GM18499 (cell line): ENCODE data around the gene SLU7.
A peak's percentile ranks its signal among the peaks of the same experiment; 100 is the strongest.

ENCODE experiments used
- ATAC-seq: cut with Tn5 transposase; IDR thresholded peaks from one replicate; pipeline ENCODE4 v1.9.1; 2021; ENCODE audit warnings: moderate number of reproducible peaks; ENCODE audit not compliant: insufficient read depth, unreplicated experiment

The SLU7 gene

DNA sequence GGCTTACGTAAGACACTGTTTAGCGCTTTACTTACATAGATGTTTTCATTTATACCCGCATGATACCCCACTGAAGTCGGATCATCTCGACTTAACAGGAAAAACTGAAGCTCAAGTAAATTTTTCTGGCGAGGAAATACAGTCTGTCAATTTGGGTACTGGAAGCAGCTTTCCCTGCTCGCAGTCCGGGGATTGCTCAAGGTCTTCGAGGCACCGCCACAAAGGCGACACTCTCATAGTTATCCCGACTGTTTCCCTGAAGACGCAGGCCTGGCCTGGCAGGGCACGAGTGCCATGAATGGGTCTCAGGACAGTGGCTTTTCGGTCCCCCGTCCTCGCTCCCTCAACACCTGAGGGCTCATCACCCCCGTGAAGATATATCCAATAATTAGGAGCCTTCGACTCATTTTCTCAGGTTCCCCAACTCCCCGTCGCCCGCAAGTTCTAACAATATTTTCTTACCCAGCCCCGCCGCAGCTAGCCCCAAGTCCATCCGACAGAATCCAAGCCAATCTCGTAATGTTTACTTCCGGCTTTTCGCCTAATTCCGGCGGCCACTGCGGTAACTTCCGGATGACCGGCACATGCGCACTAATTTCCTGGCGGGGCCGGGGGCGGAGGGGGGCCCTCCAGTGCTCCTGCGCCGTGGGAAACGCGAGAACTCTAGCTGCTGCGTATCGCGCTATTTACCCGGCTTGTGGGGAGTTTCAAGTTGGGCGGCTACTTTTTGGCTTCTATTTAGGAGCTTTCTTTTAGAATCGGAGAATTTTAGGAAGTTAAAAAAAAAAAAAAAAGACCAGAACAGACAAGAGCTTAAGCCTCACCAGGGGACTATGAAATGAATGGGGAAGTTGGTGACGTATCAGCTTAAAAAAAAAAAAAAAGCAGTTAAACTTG lies at the start of gene SLU7:
Gene SLU7 (minus strand): TSS at position 521 of the 897 bp plus-strand sequence. CDS start 3,787 bp downstream, outside the sequence.
- ATAC-seq, result peak; percentile 51

DNA sequence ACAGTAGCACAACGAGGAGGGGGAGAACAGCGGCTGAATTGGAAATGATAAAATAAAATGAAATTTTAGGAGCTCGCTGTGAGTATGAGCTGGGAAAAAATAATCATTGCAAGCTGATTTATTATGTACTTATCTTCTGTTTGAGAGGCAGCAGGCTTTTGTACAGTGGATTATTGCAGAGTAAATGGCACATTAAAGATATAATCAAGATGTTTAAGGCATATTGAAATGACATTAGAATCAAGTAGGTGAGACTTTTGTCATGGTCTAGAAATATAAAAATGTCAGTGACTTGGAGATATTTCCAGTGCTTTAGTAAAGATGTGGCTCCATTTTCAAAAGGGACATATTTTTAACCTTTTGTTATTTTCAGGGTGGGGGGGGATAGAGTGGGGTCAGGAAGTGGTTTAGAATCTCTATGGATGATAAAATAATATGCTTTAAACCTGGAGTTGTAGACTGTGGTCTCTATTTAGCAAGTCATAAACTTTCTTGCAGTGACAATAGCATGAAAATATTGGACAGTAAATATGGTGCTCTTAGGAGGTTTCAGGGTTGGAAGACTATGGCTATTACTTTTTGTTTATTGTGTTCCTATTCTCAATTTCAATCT lies 49.6 kb upstream of the SLU7 start:
- no peak for ATAC-seq

DNA sequence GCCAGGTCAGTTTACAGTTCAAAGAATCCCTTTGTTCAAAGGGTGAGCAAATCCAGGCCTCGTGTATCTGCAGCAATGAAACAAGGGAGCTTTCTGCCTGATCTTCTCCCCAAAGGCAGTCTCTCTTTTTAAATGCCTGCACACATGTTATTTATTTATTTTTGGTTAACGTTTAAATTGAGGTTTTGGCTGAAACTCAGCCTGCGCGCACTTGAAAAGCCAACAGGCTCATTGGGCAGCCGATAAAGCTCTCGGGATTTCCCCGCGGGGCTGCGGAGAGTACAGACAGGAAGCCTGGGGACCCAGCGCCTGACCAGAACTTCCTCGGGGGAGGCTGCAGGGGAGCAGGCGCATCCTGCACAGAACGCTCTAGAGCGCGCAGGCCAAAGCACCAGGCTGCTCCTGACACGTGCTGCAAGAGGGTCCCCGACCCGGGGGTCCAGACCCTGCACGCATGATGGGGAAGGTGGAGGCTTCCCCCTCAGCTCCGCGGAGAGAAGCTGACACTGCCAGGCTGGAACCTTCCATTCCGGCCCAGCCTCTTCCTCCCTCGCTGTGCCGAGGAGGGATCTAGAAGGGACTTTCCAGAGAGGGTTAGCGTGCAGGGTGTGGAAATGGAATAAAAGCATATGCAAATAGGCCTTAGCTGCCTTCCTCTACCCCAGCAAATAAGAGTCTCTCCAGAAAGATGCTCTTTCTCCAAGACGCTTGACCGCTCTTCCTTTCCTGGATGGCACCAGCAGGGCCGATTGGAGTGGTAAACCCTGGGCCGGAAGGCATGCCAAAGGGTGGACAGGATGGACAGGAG lies 48.9 kb upstream of the SLU7 start:
- ATAC-seq, result peak; percentile 87

DNA sequence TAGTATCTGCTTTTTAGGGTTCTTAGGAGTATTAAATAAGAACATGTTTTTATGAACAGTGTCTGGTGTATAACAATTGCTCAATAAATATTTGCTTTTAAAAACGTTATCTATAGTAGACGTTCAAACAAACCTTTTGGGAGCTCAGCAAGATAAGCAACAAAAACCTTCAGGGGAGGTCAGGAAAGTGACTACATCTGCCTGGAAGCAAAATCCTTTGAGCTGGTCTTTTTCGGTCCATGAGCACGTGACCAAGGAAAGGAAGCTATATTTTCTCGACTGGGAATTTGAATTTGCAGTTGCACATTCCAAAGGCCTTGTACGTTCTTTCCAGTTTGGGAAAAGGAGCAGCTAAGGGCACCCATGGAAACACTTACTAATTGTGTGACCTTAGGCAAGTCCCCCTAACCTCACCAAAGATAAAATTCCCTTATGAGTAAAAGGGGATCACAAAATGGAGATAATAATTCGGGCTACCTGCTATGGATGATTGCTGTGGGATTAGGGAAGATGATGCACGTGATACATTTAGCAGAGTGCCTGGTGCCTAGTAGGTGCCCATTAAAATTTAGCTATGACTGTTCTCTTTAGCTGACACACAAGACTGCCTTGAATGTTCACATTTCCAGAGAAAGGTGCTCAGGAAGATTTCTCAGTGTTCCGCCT lies 48.1 kb upstream of the SLU7 start:
- no peak for ATAC-seq

DNA sequence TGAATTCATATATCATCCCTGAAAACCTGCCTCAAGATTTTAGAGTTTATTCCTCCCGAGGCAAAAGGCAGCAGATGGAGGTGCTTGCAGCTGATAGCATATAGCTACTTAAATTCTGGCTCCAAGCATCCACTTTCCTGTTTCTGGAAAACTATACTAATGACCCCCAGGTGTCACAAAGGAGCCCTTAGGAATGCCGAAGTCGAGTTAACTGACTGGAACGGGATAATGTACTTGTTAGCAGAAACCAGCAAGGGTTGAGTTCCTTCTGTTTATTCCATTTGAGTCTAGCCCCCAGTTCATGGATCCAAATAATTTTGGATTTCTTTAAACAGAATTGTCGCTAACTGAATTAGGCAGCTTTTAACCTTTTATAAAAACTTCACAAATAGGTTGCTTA lies 47.2 kb upstream of the SLU7 start:
- ATAC-seq, result no peak

DNA sequence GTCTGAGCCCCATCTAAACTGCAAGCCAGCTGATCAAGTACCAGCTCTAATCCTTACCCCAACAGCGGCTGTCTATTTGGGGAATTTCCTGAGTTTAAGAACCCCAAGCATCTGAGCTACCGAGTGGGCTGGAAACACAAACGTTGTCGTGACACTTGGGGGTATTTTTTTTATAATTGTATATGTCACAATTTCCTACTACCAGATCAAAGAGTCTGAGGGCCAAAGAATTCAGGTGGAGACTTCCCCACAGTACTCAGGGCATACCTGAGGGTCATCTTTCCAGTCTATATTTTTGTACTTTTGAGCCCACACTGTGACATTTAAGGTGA lies 45.6 kb upstream of the SLU7 start:
- no peak for ATAC-seq

DNA sequence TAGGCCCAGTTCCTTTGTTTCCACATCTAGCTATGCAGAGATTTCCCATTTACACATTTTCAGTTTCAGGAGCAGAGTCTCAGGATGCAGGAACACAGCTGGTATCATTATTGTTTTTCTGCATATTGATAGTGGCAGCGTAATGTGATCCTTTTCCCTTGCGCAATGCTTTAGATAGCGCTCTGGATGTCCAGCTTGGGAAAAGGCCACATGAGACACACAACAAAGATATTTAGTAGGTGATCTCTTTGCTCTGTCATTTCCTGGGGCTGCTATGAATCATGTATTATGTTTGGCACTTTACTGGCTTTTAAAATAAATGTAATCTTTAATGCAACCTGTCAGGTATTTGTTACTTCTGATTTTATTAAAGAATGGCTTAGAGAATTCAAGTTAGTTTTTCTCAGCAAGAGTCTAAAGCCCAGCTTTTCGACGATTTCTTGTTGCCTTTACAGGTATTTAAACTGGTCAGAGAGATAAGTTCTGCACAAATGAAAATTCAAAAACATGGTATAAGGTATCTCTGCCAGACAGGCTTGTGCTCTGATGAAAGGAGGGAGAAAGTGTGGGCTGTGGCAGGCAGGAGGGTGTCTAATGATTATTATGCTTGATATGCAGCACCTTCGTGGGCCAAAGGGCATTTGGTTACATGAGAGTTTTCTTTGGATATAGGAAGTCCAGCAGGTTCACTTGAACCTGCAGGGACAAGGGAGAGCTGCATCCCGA lies 45.0 kb upstream of the SLU7 start:
- ATAC-seq, result no peak

DNA sequence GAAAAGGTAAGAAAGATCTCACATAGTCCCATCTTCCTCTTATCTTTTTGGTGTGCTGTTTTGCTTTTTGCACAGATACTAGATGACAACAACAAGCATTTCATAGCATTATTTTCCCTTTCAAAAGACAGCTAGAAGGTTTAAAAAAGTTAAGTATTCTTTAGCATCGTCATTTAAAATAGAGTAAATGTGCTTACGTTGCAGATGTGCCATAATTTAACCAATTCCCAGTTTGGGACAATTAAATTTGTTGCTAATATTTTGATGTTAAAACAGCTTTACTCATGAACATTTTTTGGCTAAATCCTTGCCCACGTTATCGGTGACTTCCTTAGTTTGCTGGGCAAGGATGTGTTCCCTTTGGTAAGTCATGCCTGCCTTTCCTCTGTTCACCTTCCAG lies 44.3 kb upstream of the SLU7 start:
- no peak for ATAC-seq

DNA sequence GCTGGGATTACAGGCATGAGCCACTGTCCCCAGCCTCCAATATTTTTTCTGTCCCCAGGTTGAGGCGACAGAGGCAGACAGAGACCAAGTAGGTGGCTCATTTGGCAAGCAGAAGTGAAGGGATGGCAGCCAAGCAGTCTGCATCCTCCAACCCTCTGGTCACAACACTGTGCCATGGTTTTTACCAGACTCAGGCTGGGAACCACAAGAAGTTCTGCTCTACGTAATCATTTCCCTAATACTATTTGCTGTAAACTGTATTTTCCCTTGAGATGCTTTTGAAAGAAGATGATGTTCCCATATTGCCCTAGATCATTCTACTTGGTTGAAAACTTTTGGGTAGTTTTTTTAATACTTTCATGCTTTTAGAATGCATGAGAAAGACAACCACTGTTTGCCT lies 43.3 kb upstream of the SLU7 start:
- no peak for ATAC-seq

DNA sequence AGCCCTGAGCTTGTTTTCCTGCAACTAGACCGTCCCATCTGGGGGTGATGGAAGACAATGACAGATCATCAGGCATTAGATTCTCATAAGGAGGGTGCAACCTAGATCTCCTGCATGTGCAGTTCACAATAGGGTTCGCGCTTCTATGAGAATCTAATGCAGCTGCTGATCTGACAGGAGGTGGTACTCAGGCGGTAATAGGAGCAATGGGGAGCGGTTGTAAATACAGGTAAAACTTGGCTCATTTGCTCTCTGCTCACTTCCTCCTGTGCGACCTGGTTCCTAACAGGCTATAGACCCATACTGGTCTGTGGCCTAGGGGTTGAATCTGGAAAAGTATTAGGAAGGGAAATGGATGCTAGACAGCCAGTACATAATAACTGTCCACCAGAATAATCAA lies 42.5 kb upstream of the SLU7 start:
- no peak for ATAC-seq

DNA sequence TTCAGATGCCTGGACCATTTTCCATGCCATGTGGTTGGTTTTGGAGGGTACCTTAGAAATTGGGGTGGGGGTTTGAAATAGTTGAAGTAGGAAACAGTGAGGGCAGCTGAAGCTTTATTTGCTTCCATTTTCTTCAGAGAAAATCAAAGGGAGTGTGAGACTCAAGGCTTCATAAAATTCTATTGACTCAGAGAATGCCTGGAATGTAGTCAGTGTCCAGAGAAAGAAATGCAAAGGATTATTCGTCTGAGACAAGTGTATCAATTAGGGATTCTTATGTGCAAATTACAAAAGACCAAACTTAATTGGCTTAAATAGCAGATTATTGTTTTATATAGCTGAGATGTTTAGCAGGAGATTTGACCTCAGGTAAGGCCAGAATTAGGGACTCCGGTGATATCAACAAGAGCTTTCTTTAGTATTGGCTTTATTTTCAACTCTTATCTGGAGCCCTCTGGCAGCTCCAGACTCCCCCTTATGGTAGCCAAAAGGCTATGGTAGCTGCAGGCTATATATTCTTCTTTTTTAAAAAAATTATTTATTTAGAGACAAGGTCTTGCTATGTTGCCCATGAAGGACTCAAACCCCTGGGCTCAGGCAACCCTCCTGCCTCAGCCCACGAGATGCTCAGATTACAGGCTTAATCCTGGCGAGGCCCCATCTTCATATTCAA lies 41.6 kb upstream of the SLU7 start:
- ATAC-seq, result no peak

DNA sequence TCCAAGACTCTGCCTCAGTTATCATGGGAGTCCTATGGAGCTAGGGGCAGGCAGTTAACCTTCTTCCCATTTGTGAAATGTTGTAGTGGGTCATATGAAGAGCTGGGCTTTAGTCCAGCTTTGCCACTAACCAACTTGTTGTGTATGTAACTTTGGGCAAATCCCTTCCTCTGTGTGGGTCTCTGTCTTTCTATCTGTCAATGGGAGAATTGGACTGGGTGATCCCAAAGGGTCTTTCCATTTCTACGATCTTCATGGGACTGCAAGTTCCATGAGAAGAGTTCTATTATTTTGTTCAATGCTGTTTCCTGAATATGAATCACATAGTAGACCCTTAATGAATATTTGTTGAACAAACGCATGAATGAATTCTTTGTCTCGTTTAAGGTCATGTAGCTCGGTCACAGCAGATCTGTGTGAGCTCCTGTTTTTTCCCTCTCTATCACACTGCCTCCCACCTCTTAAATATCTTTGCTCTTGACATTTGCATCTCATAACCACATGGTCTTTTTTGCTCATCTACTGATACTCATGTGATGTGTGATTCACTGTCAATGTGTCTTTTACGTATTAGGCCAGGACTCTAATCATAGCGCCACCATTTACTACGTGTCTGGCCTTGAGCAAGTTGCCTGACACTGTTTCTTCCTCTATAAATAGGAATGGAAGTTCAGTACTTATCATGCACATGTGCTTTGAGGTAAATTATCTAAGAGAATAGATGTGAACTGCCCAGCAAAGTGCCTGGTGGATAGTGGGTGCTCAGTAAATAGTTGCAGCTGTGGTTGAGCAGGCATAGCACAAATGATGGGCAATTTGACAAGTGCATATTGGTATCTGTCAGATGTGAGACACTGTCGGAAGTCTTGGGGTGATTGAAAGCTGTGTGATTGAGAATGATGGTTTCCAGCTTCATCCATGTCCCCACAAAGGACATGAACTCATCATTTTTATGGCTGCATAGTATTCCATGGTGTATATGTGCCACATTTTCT lies 40.2 kb upstream of the SLU7 start:
- ATAC-seq, result peak; percentile 89

DNA sequence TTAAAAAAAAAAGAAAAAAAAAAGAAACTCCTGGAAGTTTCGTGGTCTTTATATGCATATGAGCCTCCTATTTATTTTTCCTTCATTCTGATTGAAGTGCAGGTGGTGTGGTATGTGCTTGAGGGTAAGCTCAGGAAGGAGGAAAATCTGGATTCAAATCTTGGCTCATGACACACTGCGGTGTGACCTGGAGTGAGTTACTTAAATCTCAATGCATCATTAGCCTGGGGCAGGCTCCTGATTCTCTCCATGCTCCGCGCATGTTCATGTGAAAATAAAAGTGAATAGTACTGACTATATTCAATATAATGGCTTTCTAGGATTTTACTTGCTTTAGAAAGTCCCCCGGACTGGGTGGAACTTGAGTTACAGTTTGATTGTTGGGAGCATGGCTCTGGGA lies 38.4 kb upstream of the SLU7 start:
- ATAC-seq, result no peak

DNA sequence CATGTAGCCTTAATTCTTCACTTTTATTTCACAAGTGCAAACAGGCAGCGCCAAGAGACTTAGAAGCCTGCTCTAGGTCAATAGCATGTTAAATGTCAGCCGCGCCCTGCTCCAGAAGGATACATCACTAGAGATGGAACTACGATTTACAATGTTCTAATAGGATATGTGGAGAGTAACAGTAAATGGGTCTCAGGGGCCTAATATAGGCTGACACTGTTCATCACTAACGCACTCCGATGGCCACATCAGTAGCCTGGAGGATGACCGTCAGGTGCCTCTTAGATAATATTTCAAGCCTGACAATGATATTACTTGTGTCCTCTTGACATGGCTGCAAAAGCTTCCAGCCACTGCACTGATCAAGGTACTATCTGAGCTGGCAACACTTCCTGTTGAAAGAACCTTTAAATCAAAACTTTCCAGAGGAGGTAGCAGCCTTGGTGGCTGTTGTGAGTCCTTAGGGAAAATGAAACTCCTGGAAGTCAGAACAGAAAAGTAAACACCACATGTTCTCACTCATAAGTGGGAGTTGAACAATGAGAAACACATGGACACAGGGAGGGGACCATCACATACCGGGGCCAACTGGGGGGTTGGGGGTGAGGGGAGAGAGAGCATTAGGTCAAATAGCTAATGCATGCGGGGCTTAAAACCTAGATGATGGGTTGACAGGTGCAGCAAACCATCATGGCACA lies 37.7 kb upstream of the SLU7 start:
- no peak for ATAC-seq

DNA sequence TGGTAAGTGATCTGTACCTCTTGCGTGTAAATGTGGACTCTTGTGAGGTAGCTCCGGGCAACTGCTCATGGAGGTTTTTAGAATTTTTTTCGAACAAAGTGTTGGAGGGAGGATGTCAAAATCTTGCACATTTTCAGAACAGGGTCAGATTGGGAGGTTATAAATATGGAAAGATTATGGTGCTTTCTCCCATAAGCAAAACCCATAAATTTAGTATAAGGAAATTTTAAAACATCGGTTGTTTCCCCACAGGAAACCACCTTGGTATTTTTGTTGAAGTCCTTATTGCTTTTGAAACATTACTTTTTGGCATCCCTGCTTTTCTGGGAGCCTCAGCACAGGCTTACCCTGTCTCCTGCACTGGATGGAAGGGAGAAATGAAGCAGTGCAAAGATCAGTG lies 36.7 kb upstream of the SLU7 start:
- no peak for ATAC-seq

DNA sequence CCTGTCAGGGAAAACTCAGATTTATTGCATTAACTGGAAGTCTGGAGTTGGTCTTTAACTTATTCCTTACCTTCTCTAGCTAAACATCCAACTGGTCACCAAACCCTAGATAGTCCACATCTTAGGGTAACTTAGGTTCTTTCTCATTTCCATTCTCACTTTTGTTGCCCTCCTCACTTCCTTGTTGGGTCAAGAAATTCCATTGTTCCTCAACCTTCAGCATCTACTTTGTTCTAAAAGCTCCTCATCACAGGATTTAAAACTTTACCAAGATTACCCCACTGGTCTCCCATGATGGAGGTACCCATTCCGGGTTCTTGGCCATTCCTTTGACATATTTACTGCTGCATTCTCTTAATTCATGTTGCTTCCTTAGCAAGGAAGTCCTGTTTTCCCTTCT lies 34.9 kb upstream of the SLU7 start:
- no peak for ATAC-seq

DNA sequence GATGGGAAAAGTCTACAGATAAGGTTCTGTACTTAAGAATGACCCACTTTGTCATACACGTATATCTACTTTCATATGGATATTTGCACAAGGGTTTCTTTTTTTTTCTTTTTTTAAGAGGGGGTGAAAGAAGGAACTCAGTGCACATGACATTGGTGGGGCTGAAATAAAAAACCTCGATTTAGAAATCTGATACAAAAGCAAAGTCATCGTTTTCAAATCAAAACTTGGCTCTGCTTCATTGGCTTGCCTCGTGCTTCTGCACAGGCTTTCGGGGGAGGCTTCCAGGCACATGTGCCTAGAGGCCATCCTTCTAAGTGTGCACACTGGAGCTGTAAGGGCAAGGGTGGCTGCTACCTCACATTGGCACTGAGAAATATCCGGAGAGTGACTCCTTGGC lies 33.9 kb upstream of the SLU7 start:
- no peak for ATAC-seq

DNA sequence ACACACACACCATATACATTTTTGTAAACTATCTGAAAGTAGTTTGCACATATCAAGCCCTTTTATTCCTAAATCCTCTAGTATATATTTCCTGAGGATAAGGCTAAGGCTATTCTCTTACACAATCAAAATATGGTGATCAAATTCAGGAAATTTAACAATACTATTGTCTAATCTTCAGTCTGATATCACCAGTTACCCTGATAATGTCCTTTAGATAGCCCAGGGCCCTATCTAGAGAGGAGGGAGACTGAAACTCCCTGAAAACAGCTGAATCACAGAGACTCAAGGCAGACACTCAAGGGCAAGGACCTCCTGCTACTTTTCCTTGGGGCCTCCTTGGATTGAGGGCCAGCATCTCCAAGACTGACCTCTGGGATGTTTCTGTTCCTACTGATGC lies 33.2 kb upstream of the SLU7 start:
- no peak for ATAC-seq
